Endodermal cell (in vitro differentiated cells): ENCODE data around the gene CIB1. TPM values are rescaled to one million over a fixed set of nuclear protein-coding genes. Genes with fewer than 3 reads are reported as not detected.

Source experiments
- DNase-seq: peaks from one replicate; pipeline ENCODE4 v3.0.0-alpha.2; 2017
- H3K27ac ChIP-seq: 2 replicates; pipeline ENCODE4 v1.5.1; 2013; ENCODE audit warnings: mild to moderate bottlenecking, low read depth, low read length, moderate library complexity
- H3K27me3 ChIP-seq: 2 replicates; pipeline ENCODE4 v1.6.1; 2013; ENCODE audit warnings: mild to moderate bottlenecking, low read length, moderate library complexity; ENCODE audit not compliant: insufficient read depth, control insufficient read depth, poor library complexity, severe bottlenecking
- H3K36me3 ChIP-seq: 2 replicates; pipeline ENCODE4 v1.7.0; 2013; ENCODE audit warnings: mild to moderate bottlenecking, low read length, moderate library complexity; ENCODE audit not compliant: control insufficient read depth, insufficient read depth
- H3K4me1 ChIP-seq: one replicate; pipeline ENCODE4 v1.7.0; 2013; ENCODE audit warnings: low read length; ENCODE audit not compliant: control insufficient read depth, insufficient read depth
- H3K4me3 ChIP-seq: 2 replicates; pipeline ENCODE4 v1.5.1; 2013; ENCODE audit warnings: mild to moderate bottlenecking, low read length, moderate library complexity
- H3K9ac ChIP-seq: 2 replicates; pipeline ENCODE4 v1.6.1; 2013; ENCODE audit warnings: mild to moderate bottlenecking, low read length, moderate library complexity; ENCODE audit not compliant: poor library complexity, severe bottlenecking; ENCODE audit errors: extremely low read depth
- H3K9me3 ChIP-seq: 2 replicates; pipeline ENCODE4 v1.6.1; 2013; ENCODE audit warnings: mild to moderate bottlenecking, low read length, moderate library complexity; ENCODE audit not compliant: control insufficient read depth
- H3K27ac Mint-ChIP-seq: 2 replicates; pipeline ENCODE4 v1.8.0; 2020; ENCODE audit warnings: mixed read lengths
- H3K27me3 Mint-ChIP-seq: 2 replicates; pipeline ENCODE4 v1.8.0; 2021; ENCODE audit warnings: mild to moderate bottlenecking, mixed read lengths; ENCODE audit not compliant: insufficient read depth
- H3K36me3 Mint-ChIP-seq: 2 replicates; pipeline ENCODE4 v1.8.0; 2020; ENCODE audit warnings: low read depth, mixed read lengths
- H3K4me1 Mint-ChIP-seq: 2 replicates; pipeline ENCODE4 v1.8.0; 2020; ENCODE audit warnings: mixed read lengths
- H3K4me3 Mint-ChIP-seq: 2 replicates; pipeline ENCODE4 v1.8.0; 2020; ENCODE audit warnings: mild to moderate bottlenecking, moderate library complexity, mixed read lengths
- H3K9me3 Mint-ChIP-seq: 2 replicates; pipeline ENCODE4 v1.8.0; 2020; ENCODE audit warnings: mild to moderate bottlenecking, mixed read lengths
- CTCF ChIP-seq: fragments of 200-600 bp; sonication (generic); conservative IDR thresholded peaks from 2 replicates; pipeline ENCODE4 v1.5.0; 2021; ENCODE audit warnings: antibody characterized with exemption, mild to moderate bottlenecking
- WGBS, 2 experiments: methylation state at CpG; one replicate each; pipeline versions ENCODE4 v1.1.5 to v1.1.7; 2013; ENCODE audit warnings: missing lambda C conversion rate in 2 of 2, mixed read lengths in 1 of 2; ENCODE audit not compliant: insufficient coverage in 1 of 2, insufficient read length in 1 of 2; 5-methylcytosine and 5-hydroxymethylcytosine counted together
- total RNA-seq, 2 donors: library from RNA; stranded (reverse); fragmentation: NEBNext Ultra II Directional in 1 of 2; extraction: Animal tissue kit (Norgen Biotek cat#: 25700) in 1 of 2; gene quantifications; 2 replicates in 1 of 2; 3 replicates in 1 of 2; pipeline ENCODE4 v1.2.1, GENCODE V29; 2021

CIB1 gene
- total RNA-seq, 2 donors from 2014 or later = 31.3 to 34.0 TPM

GRCh38 chr15:90191344-90191687 is 42.4 kb downstream of the CIB1 start:
- H3K36me3 Mint-ChIP-seq = peaks cover 2% of the 10 kb centered on the region
- DNase-seq = no peak
- no peaks in the 10 kb centered on the region for H3K4me1 Mint-ChIP-seq
- H3K4me3 Mint-ChIP-seq = no peak overlapping the region
- no peak for TF ChIP-seq CTCF
- no peaks in the 10 kb centered on the region for H3K9me3 Mint-ChIP-seq
- H3K4me1 ChIP-seq = no peaks in the 10 kb centered on the region
- H3K27me3 ChIP-seq = no peaks in the 10 kb centered on the region
- H3K27ac Mint-ChIP-seq = no peak overlapping the region
- WGBS, 2 experiments = 78 to 100% methylated on average over 2 to 3 of the region's 3 CpGs
- no peak overlapping the region for H3K4me3 ChIP-seq
- H3K27ac ChIP-seq = no peak overlapping the region
- H3K27me3 Mint-ChIP-seq = no peaks in the 10 kb centered on the region
- H3K9ac ChIP-seq = no peak overlapping the region
- no peaks in the 10 kb centered on the region for H3K9me3 ChIP-seq
- H3K36me3 ChIP-seq = no peaks in the 10 kb centered on the region

DNA sequence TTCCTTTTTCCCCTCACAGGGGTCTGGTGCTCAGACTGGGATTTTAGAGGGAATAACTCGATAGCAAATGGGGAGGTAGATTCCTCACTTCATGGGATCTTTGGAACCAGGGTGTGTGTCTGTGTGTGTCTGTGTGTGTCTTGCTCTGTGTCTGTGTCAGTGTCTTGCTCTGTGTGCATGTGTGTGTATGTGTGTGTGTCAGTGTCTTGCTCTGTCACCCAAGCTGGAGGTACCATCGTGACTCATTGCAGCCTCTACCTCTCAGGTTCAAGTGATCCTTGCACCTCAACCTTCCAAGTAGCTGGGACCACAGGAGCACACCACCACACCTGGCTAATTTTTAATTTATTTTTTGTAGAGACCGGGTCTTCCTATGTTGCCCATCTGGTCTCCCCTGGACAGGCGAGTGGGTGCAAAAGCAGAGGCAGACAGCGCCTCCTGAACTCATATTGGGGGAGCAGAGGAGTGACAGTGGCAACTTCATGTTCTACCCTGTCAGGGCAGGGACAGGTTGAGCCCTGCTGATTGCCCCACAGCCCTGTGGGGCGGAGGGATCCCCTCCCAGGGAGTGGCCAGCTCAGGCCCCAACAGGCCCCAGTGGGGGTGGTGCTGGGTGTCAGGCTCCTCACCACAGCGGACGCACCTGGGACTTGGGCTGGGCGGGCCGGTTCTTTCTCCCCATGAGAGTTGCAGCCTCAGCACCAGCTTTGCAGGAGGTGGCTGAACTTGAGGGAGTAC is 43.0 kb downstream of the CIB1 start:
- H3K4me1 ChIP-seq = no peaks in the 10 kb centered on the region
- Mint-ChIP-seq H3K9me3 (no peaks in the 10 kb centered on the region), H3K27me3 (no peaks in the 10 kb centered on the region), H3K4me1 (no peaks in the 10 kb centered on the region), H3K27ac (no peak overlapping the region), H3K4me3 (no peak overlapping the region), H3K36me3 (peaks cover 2% of the 10 kb centered on the region)
- no peak for TF ChIP-seq CTCF
- no peak for DNase-seq
- H3K9ac ChIP-seq = no peak overlapping the region
- no peaks in the 10 kb centered on the region for H3K36me3 ChIP-seq
- H3K4me3 ChIP-seq = no peak overlapping the region
- H3K27ac ChIP-seq = no peak overlapping the region
- no peaks in the 10 kb centered on the region for H3K9me3 ChIP-seq
- no peaks in the 10 kb centered on the region for H3K27me3 ChIP-seq
- WGBS, 2 experiments = 91 to 92% methylated on average over 5 to 10 of the region's 10 CpGs

DNA sequence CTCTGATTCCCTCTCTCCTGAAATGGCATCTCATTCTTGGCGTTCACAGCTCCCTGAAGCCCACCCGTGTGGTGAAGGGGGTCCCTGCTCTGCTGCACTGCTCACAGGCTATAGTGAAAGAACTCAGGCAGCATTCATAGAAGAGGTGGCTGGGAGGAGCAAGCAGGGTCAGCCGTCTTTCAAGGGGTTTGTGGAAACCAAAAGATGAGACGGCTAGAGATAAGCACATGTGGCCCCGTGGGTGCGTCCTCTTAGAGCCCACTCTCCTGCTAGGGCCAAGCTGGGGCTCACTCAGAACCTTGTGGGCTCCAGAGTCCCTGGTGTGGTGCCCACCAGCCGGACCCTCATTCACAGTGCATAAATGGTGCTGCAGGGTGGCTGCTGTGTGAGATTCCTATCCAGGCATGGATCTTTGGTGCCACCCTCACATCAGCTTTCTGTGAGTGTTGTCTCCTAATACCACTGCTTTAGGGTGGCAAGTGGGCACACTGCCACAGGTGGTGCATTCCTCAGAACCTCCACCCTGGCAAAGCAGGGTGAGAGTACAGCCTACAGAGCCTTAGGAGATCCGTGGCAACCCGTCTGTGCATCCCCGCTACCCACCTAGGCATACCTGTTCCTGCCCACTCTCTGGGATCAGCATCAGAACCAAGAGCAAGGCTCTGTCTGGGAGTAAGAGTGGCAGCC is 43.8 kb downstream of the CIB1 start:
- no peaks in the 10 kb centered on the region for H3K27me3 Mint-ChIP-seq
- H3K9ac ChIP-seq = no peak overlapping the region
- H3K27me3 ChIP-seq = no peaks in the 10 kb centered on the region
- H3K9me3 ChIP-seq = no peaks in the 10 kb centered on the region
- DNase-seq = no peak
- no peak for TF ChIP-seq CTCF
- 78 to 85% methylated on average over 7 to 10 of the region's 10 CpGs for WGBS, 2 experiments
- H3K4me1 ChIP-seq = no peaks in the 10 kb centered on the region
- H3K4me3 Mint-ChIP-seq = no peak overlapping the region
- H3K27ac ChIP-seq = no peak overlapping the region
- no peak overlapping the region for H3K27ac Mint-ChIP-seq
- H3K36me3 Mint-ChIP-seq = no peaks in the 10 kb centered on the region
- H3K9me3 Mint-ChIP-seq = no peaks in the 10 kb centered on the region
- peaks cover 4% of the 10 kb centered on the region for H3K4me1 Mint-ChIP-seq
- no peaks in the 10 kb centered on the region for H3K36me3 ChIP-seq
- no peak overlapping the region for H3K4me3 ChIP-seq
